Hepatocyte (in vitro differentiated cells): ENCODE data around the gene MAP4K5. TPM values are rescaled to one million over a fixed set of nuclear protein-coding genes. Genes with fewer than 3 reads are reported as not detected.
A peak's percentile ranks its signal among the peaks of the same experiment; 100 is the strongest.

Experiments
- DNase-seq: peaks from one replicate; pipeline ENCODE4 v3.0.0-alpha.2; 2016; ENCODE audit warnings: low spot score
- H2AFZ ChIP-seq: fragments of 200-600 bp; sonication (generic); 2 replicates; pipeline ENCODE4 v1.6.0; 2016; ENCODE audit warnings: antibody characterized with exemption, mild to moderate bottlenecking
- H3K27ac ChIP-seq: fragments of 200-600 bp; sonication (generic); 2 replicates; pipeline ENCODE4 v1.5.1; 2016; ENCODE audit warnings: mild to moderate bottlenecking
- H3K27me3 ChIP-seq: fragments of 200-600 bp; sonication (generic); 2 replicates; pipeline ENCODE4 v1.6.1; 2016
- H3K36me3 ChIP-seq: fragments of 200-600 bp; sonication (generic); replicated peaks from 2 replicates; pipeline ENCODE4 v1.5.1; 2016; ENCODE audit warnings: low read depth; ENCODE audit not compliant: insufficient read depth
- H3K4me1 ChIP-seq: fragments of 200-600 bp; sonication (generic); 2 replicates; pipeline ENCODE4 v1.5.1; 2016; ENCODE audit warnings: mild to moderate bottlenecking, moderate library complexity; ENCODE audit not compliant: insufficient read depth
- H3K4me2 ChIP-seq: fragments of 200-600 bp; sonication (generic); 2 replicates; pipeline ENCODE4 v1.6.0; 2016
- H3K4me3 ChIP-seq: fragments of 200-600 bp; sonication (generic); 2 replicates; pipeline ENCODE4 v1.5.1; 2016; ENCODE audit warnings: mild to moderate bottlenecking
- H3K79me2 ChIP-seq: fragments of 200-600 bp; sonication (generic); 2 replicates; pipeline ENCODE4 v1.6.0; 2017; ENCODE audit warnings: mild to moderate bottlenecking
- H3K9me2 ChIP-seq: fragments of 200-600 bp; sonication (generic); replicated peaks from 2 replicates; pipeline ENCODE4 v1.6.0; 2017; ENCODE audit warnings: mild to moderate bottlenecking; ENCODE audit not compliant: insufficient read depth
- H3K9me3 ChIP-seq: fragments of 200-600 bp; sonication (generic); 2 replicates; pipeline ENCODE4 v1.5.1; 2016; ENCODE audit warnings: low read depth, mild to moderate bottlenecking
- H4K20me1 ChIP-seq: fragments of 200-600 bp; sonication (generic); 2 replicates; pipeline ENCODE4 v1.6.0; 2016; ENCODE audit warnings: mild to moderate bottlenecking; ENCODE audit not compliant: insufficient read depth, poor library complexity, severe bottlenecking
- CTCF ChIP-seq: fragments of 200-600 bp; sonication (generic); IDR thresholded peaks from 2 replicates; pipeline ENCODE4 v1.5.1; 2016; ENCODE audit warnings: antibody characterized with exemption, mild to moderate bottlenecking; ENCODE audit not compliant: poor library complexity
- EZH2 ChIP-seq: fragments of 200-600 bp; sonication (generic); IDR thresholded peaks from 2 replicates; pipeline ENCODE4 v1.6.1; 2016; ENCODE audit warnings: antibody characterized with exemption, mild to moderate bottlenecking, borderline replicate concordance
- EZH2phosphoT487 ChIP-seq: fragments of 200-600 bp; sonication (generic); IDR thresholded peaks from one replicate; pipeline ENCODE4 v1.6.1; 2018; ENCODE audit warnings: antibody characterized with exemption, mild to moderate bottlenecking, low read depth, moderate library complexity; ENCODE audit not compliant: unreplicated experiment, severe bottlenecking
- WGBS: methylation state at CpG from one replicate; pipeline ENCODE4 v1.1.6; 2016; ENCODE audit warnings: low lambda C conversion rate; ENCODE audit errors: missing lambda C conversion rate; 5-methylcytosine and 5-hydroxymethylcytosine counted together
- polyA plus RNA-seq: library from polyadenylated mRNA; unstranded; fragments of >200 nt; fragmentation: Nextera tagmentation; extraction: Ambion mirVana; gene quantifications from 2 replicates; pipeline ENCODE4 v1.2.1, GENCODE V29; 2016
- total RNA-seq: library from RNA; depleted of rRNA; stranded (reverse); fragments of >200 nt; gene quantifications from 2 replicates; pipeline ENCODE4 v1.2.3, GENCODE V29; 2014

MAP4K5 gene
- total and polyA plus RNA-seq, 2 experiments from 2014 or later = 41.0 to 98.6 TPM

DNA sequence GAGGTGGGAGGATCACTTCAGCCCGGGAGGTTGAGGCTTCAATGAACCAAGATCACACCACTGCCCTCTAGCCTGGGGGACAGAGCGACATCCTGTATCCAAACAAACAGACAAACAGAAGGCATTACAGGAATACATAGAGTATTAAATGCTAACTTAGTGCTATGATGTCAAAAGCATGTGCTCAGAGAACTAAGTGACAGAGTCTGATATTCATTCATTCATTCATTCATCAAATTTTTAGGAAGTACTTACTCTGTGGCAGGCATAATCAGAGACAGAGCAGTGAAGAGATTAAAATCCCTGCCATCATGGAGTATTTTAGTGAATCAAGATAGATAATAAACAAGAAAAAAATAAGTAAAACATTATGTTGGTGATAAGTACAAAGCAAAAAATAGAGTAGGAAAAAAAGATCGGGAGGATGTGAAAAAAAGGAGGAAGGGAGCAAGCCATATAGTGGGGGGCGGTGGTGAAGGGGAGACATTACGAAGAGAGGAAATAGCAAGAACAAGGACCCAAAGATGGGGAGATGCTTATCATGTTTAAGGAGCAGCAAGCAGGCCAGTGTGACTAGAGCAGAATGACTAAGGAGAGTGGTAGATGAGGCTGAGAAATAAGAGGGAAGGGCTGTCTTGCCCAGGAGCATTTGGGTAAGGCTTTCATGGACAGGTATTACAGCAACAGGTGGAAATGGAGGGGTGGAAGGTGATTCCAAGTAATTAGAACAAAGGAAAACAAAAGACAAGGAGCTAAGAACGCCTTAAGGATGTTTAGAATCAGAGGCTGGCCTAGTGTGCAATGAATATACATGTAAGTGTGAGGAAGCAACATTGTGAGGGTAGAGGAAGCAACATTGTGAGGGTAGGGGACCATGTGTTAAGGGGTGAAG is 2.8 kb downstream of the MAP4K5 start:
- peaks cover 68% of the 10 kb centered on the region for H4K20me1 ChIP-seq
- H3K4me1 ChIP-seq = peaks cover 20% of the 10 kb centered on the region
- peak overlapping the region; percentile 19 for H3K27ac ChIP-seq
- H3K36me3 ChIP-seq = no peaks in the 10 kb centered on the region
- H3K27me3 ChIP-seq = no peaks in the 10 kb centered on the region
- TF ChIP-seq EZH2phosphoT487 (no peak), CTCF (no peak), EZH2 (no peak)
- peaks cover 77% of the 10 kb centered on the region for H3K79me2 ChIP-seq
- 86% methylated on average over 6 of the region's 6 CpGs for WGBS
- H3K9me3 ChIP-seq = no peaks in the 10 kb centered on the region
- DNase-seq = no peak
- no peak overlapping the region for H2AFZ ChIP-seq
- no peaks in the 10 kb centered on the region for H3K9me2 ChIP-seq
- no peak overlapping the region for H3K4me3 ChIP-seq
- peak overlapping the region; percentile 88 for H3K4me2 ChIP-seq

DNA sequence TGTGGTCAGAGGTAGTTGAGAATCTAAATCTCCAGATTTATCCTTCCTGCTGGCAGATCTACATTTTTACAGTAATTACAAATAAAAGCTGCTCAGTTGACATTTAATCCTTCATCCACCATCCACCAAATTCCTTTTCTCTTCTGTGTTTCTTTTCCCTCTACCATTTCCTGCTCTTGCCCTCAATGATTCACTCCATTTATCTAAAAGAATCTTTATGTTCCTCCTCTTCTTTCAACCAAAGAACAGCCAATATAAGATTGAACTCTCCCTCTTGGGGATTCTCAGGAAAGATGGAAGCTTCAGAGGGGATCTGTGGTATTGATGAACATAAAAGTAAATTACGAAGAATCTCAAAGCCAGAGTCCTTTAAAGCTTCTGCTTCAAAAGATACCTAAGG is 4.4 kb downstream of the MAP4K5 start:
- Histone ChIP-seq H2AFZ (no peak overlapping the region), H3K4me1 (peaks cover 20% of the 10 kb centered on the region), H3K79me2 (peaks cover 92% of the 10 kb centered on the region), H3K36me3 (no peaks in the 10 kb centered on the region), H3K27ac (no peak overlapping the region), H3K9me3 (no peaks in the 10 kb centered on the region), H3K4me3 (no peak overlapping the region), H3K9me2 (no peaks in the 10 kb centered on the region), H3K27me3 (no peaks in the 10 kb centered on the region), H4K20me1 (peaks cover 80% of the 10 kb centered on the region), H3K4me2 (no peak overlapping the region)
- no peak for DNase-seq
- no peak for TF ChIP-seq CTCF
- TF ChIP-seq EZH2 = no peak
- no peak for TF ChIP-seq EZH2phosphoT487
- WGBS = 95% methylated on average over 1 of the region's 1 CpG

DNA sequence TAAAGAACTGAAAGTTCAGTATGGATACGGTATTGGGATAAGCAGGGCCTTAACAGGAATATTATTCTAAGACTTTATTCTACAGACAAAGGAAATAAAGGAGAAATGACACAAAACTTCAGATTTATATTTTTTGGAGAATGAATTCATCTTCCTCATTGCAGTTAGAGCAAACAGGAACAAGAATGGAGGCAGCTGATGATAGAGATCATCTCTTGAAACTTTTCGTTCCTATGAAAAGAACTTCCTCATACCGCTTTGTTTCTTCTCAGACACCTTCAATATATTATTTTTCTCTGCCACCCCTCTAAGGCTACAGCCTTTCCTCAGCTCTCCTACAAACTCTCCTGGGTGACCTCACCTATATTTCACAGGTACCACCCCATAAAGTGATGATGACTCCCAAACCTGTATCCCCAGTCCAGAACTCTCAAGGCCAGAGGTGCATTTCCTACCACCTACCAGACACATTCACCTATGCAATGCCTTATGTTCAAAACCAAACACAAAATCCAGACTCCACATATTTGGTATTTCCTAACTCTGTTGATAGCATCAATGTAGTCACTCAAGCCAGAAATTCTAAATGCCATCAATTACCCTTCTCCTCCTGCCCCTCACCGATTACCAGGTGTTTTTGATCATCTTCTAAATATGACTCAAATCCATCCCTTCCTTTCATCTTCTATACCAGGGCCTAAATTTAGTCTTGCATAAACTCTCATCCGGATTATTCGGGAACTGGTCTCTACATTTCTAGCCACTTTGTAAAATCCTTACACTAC is 7.4 kb downstream of the MAP4K5 start:
- H3K4me2 ChIP-seq = no peak overlapping the region
- DNase-seq = no peak
- no peaks in the 10 kb centered on the region for H3K36me3 ChIP-seq
- 84% methylated on average over 6 of the region's 6 CpGs for WGBS
- no peaks in the 10 kb centered on the region for H3K9me2 ChIP-seq
- H4K20me1 ChIP-seq = peaks cover 90% of the 10 kb centered on the region
- H3K4me3 ChIP-seq = no peak overlapping the region
- H3K9me3 ChIP-seq = no peaks in the 10 kb centered on the region
- peaks cover 21% of the 10 kb centered on the region for H3K4me1 ChIP-seq
- H2AFZ ChIP-seq = no peak overlapping the region
- H3K27ac ChIP-seq = no peak overlapping the region
- H3K79me2 ChIP-seq = peaks cover 100% of the 10 kb centered on the region
- TF ChIP-seq EZH2phosphoT487 (no peak), CTCF (no peak), EZH2 (no peak)
- no peaks in the 10 kb centered on the region for H3K27me3 ChIP-seq
